ENCODE measurements around the gene IRS2.
"Not testable (repeated sequence)": the region's sequence is repeated elsewhere in the genome, so short reads cannot be mapped to it uniquely, and the experiment has no call there.

Gene IRS2

GRCh38 chr13:109786457-109787134, at the start of gene IRS2:
IRS2 (minus strand) TSS chr13:109786583; CDS start chr13:109786053, 530 bp downstream.
- DNase-seq: peak; percentile 89 to 90

GRCh38 chr13:109834973-109835720, 48.8 kb upstream of the IRS2 start:
- no peak for DNase-seq

- no peak for DNase-seq
Measured at GRCh38 chr13:109833940-109834339, 47.6 kb upstream of the IRS2 start.

GRCh38 chr13:109833071-109833470, 46.7 kb upstream of the IRS2 start:
- no peak for DNase-seq

- not testable (repeated sequence) for DNase-seq
Measured at GRCh38 chr13:109828591-109829316, 42.4 kb upstream of the IRS2 start.

GRCh38 chr13:109823201-109823600, 36.8 kb upstream of the IRS2 start:
- DNase-seq: not testable (repeated sequence)

- no peak for DNase-seq
Measured at GRCh38 chr13:109821103-109821502, 34.7 kb upstream of the IRS2 start.

- no peak for DNase-seq
Measured at GRCh38 chr13:109819874-109820273, 33.5 kb upstream of the IRS2 start.

- DNase-seq: no peak
Measured at GRCh38 chr13:109818886-109819285, 32.5 kb upstream of the IRS2 start.

- no peak for DNase-seq
Measured at GRCh38 chr13:109817591-109818535, 31.5 kb upstream of the IRS2 start.

GRCh38 chr13:109816808-109817203, 30.4 kb upstream of the IRS2 start:
- no peak for DNase-seq

GRCh38 chr13:109816112-109816807, 29.9 kb upstream of the IRS2 start:
- DNase-seq: no peak

- DNase-seq: no peak
Measured at GRCh38 chr13:109815651-109816050, 29.3 kb upstream of the IRS2 start.

GRCh38 chr13:109813663-109814062, 27.3 kb upstream of the IRS2 start:
- DNase-seq: no peak

GRCh38 chr13:109812382-109812781, 26.0 kb upstream of the IRS2 start:
- no peak for DNase-seq

- no peak for DNase-seq
Measured at GRCh38 chr13:109810761-109811510, 24.6 kb upstream of the IRS2 start.

GRCh38 chr13:109809216-109809932, 23.0 kb upstream of the IRS2 start:
- DNase-seq: no peak

- DNase-seq: no peak
Measured at GRCh38 chr13:109807345-109807744, 21.0 kb upstream of the IRS2 start.

GRCh38 chr13:109804654-109805053, 18.3 kb upstream of the IRS2 start:
- no peak for DNase-seq

GRCh38 chr13:109803825-109804224, 17.4 kb upstream of the IRS2 start:
- no peak for DNase-seq
